AG10803 (cell line): Measurements from ENCODE around the gene BRD4.

Source experiments
- DNase-seq: peaks from one replicate; pipeline ENCODE4 v3.0.0; 2010; ENCODE audit warnings: low read depth
- H3K4me3 ChIP-seq: 2 replicates; pipeline ENCODE4 v1.5.1; 2011; ENCODE audit warnings: mild to moderate bottlenecking, low read length, control low read depth
- TF ChIP-seq, protein P1 (sequence below): conservative IDR thresholded peaks from 2 replicates; pipeline ENCODE4 v1.5.1; 2011; ENCODE audit warnings: mild to moderate bottlenecking, low read length, control low read depth, inconsistent platforms

BRD4 gene

DNA sequence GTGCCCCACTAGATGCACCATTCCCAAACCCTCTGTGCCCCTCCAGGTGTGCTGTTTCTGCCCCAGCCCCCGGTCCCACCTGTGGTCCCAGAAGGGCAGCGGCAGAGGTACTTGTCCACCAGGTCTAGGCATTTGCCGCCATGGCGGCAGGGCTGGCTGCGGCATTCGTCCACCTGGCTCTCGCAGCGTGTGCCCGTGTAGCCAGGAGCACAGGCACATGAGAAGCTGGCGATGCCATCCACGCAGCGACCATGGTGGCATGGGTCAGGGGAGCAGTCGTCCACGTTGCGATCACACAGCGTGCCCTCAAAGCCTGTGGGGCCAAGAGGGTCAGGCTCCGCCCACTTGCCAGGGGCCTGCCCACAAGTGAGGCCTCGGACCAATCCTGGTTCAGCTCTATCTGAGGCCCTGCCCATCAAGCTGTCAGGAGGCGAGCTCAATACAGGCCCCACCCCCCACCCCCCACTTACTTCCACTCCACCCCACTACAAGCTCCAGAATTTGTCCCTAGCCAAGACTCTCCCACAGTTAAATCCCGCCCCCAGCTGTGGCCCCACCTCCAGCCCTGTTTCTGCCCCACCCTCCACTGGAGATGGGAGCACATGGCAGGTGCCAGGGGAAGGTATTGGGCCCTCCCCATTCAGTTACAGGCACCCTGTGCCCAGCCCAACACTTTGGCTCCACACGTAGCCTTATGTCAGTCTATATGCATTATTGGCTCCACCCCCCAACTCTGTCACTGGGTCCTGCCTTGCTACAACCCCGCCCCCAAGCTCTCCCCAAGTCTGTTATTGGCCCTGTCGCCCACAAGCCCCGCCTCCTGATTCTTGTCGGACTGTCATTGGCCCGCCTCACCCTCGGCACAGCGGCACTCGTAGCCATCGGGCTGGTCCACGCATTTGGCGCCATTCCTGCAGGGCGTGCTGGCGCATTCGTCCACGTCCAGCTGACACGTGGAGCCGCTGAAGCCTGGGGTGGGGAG is 145.0 kb downstream of the BRD4 start:
- H3K4me3 ChIP-seq, result no peak overlapping the region
- TF ChIP-seq, protein P1, sequence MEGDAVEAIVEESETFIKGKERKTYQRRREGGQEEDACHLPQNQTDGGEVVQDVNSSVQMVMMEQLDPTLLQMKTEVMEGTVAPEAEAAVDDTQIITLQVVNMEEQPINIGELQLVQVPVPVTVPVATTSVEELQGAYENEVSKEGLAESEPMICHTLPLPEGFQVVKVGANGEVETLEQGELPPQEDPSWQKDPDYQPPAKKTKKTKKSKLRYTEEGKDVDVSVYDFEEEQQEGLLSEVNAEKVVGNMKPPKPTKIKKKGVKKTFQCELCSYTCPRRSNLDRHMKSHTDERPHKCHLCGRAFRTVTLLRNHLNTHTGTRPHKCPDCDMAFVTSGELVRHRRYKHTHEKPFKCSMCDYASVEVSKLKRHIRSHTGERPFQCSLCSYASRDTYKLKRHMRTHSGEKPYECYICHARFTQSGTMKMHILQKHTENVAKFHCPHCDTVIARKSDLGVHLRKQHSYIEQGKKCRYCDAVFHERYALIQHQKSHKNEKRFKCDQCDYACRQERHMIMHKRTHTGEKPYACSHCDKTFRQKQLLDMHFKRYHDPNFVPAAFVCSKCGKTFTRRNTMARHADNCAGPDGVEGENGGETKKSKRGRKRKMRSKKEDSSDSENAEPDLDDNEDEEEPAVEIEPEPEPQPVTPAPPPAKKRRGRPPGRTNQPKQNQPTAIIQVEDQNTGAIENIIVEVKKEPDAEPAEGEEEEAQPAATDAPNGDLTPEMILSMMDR, result no peak
- DNase-seq, result no peak
